Mucosa of rectum (tissue), 2 donors: ENCODE data around the gene COL2A1.

Experiments used
- H3K27ac ChIP-seq, 2 donors: one replicate each; pipeline ENCODE4 v1.7.0; 2013; ENCODE audit warnings: inconsistent platforms in 2 of 2, low read depth in 2 of 2, low read length in 2 of 2
- H3K27me3 ChIP-seq, 2 donors: one replicate each; pipeline ENCODE4 v1.7.0; 2013; ENCODE audit warnings: low read length in 2 of 2; ENCODE audit not compliant: control insufficient read depth in 2 of 2, insufficient read depth in 2 of 2
- H3K36me3 ChIP-seq, 2 donors: one replicate each; pipeline ENCODE4 v1.7.0; 2013; ENCODE audit warnings: low read length in 2 of 2; ENCODE audit not compliant: control insufficient read depth in 2 of 2, insufficient read depth in 2 of 2
- H3K4me1 ChIP-seq, 2 donors: one replicate each; pipeline ENCODE4 v1.7.0; 2013; ENCODE audit warnings: low read length in 2 of 2, mild to moderate bottlenecking in 1 of 2; ENCODE audit not compliant: control insufficient read depth in 2 of 2, insufficient read depth in 2 of 2
- H3K4me3 ChIP-seq, 2 donors: one replicate each; pipeline ENCODE4 v1.7.0; 2013; ENCODE audit warnings: low read length in 2 of 2
- H3K9ac ChIP-seq, 2 donors: one replicate each; pipeline ENCODE4 v1.7.0; 2013; ENCODE audit warnings: low read length in 2 of 2, low read depth in 1 of 2, mild to moderate bottlenecking in 1 of 2
- H3K9me3 ChIP-seq, 2 donors: one replicate each; pipeline ENCODE4 v1.7.0; 2013; ENCODE audit warnings: low read length in 2 of 2; ENCODE audit not compliant: control insufficient read depth in 2 of 2
- donor health status: healthy.
- donor health status: Normal muscosa, but diverticular disease.

Gene COL2A1

DNA sequence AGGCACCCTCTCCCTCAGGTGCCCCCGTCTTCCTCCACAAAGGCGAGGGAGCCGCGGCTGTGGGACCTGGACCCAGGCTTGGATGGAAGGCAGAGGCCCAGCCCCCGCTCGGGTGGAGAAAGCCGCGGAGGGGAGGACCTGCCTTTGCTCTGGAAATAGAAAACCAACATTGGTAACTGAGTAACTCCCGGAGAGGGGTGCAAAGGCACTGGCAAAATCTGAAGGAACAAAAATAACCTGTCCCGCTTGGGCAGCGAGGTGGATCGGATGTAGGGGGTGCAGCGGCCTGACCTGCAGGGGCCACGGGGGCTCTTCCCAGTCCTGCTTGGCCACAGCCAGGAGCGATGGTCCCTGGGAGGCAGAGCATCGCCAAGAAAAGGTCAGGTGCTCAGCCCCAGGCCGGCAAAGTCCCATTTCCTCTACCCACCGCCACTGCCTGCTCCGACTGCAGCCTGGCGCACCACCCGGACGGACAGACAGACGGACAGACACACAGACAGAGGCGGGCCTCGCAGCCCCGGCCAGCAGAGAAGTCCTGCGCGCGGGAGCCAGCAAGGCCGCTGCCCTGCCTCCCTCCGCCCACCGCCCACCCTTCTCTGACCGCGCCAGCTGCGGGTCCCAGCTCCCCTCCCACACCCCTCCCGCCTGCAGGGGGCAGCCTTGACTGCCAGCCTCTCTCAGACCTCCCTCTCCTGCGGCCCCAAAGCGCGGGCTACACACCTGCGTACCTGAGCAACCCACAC is 62.2 kb downstream of the COL2A1 start:
- H3K4me1 ChIP-seq: peaks cover 37 to 45% of the 10 kb centered on the region in 2 donors
- no peak overlapping the region for H3K9ac ChIP-seq
- H3K36me3 ChIP-seq: no peaks in the 10 kb centered on the region
- no peaks in the 10 kb centered on the region for H3K9me3 ChIP-seq
- no peak overlapping the region for H3K4me3 ChIP-seq
- peak overlapping the region in 1 of 2 donors; percentile 94 for H3K27ac ChIP-seq
- no peaks in the 10 kb centered on the region for H3K27me3 ChIP-seq

GRCh38 chr12:47941475-47941780 is 62.8 kb downstream of the COL2A1 start:
- Histone ChIP-seq H3K27me3 (no peaks in the 10 kb centered on the region), H3K4me3 (no peak overlapping the region), H3K36me3 (no peaks in the 10 kb centered on the region), H3K27ac (no peak overlapping the region), H3K9ac (peak overlapping the region in 1 of 2 donors; percentile 14), H3K9me3 (no peaks in the 10 kb centered on the region), H3K4me1 (peaks cover 32 to 44% of the 10 kb centered on the region in 2 donors)

DNA sequence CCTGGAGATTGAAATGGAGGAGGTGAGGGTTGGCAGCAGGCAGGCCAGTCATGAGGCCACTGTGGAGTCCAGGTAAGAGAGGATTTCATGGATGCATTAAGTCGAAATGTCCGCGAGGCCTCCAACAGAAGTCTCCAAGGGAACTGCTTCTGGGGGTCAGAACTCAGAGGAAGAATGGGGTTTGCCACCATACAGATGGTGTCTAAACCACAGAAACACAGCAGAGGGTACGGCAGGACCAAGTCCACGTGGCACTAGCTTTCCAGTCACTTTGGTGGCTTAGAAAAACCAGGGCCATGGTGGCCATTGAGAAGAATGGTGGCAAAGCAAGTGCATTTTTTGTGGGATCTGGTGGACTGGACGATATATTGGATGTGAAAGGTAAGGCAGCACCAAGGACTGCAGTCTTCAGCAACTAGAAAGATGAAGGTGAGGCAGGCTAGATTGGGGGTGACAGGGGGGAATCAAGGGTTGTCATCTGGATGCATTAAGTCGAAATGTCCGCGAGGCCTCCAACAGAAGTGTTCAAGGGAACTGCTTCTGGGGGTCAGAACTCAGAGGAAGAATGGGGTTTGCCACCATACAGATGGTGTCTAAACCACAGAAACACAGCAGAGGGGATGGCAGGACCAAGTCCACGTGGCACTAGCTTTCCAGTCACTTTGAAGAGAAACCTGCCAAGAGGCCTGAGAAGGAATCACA is 63.4 kb downstream of the COL2A1 start:
- Histone ChIP-seq H3K9ac (no peak overlapping the region), H3K36me3 (no peaks in the 10 kb centered on the region), H3K27ac (no peak overlapping the region), H3K9me3 (no peaks in the 10 kb centered on the region), H3K4me3 (no peak overlapping the region), H3K27me3 (no peaks in the 10 kb centered on the region), H3K4me1 (peaks cover 31 to 44% of the 10 kb centered on the region in 2 donors)

DNA sequence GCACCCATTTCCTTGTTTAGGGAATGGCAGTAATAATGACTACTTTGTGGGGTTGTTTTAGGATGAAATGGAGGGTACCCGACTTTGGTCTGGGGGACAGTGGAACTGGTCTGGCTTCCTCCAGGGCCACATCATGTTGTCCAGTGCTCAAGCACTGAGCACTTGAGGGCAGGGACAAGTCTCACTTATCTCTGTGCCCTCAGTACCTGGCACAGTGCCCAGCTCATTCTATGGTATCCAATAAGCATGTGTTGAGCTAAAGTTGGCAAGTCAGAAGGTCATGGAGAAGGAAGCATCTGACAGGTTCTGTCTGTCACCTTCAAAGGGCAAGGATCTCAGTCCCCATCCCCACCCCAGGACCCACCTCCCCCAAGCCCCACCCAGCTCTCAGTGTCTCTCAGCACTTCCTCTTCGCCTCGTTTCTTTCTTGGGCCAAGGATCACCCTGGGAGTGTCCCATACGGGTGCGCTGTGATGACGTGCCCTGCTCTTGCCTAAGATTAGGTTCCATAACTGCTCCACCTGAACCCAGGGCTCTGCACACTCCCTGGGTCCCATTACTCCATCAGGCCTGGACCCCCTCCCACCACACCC is 65.2 kb downstream of the COL2A1 start:
- no peaks in the 10 kb centered on the region for H3K36me3 ChIP-seq
- H3K9ac ChIP-seq: peak overlapping the region in 1 of 2 donors; percentile 15
- peaks cover 24 to 34% of the 10 kb centered on the region in 2 donors for H3K4me1 ChIP-seq
- H3K4me3 ChIP-seq: no peak overlapping the region
- H3K27ac ChIP-seq: peak overlapping the region; percentile 76 to 80
- no peaks in the 10 kb centered on the region for H3K27me3 ChIP-seq
- H3K9me3 ChIP-seq: no peaks in the 10 kb centered on the region

DNA sequence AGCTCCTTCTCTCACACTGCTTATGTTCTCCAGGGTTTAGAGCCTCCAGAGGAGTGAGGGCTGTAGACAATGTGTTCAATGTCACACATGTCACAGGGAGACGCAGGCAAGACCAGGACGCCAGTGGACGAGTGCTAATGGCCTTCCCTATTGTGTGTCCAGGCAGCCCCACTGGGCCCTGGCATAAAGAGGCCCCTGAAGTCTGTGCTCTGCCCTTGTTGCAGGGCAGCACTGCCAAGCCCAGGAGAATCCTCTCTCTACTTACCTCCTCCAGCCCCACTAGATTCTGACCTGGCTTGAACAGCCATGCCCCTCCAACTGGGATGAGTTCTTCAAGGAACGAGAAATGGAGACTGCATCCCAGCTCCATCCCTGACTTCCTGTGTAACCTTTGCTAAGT is 65.7 kb downstream of the COL2A1 start:
- H3K9me3 ChIP-seq: no peaks in the 10 kb centered on the region
- no peaks in the 10 kb centered on the region for H3K27me3 ChIP-seq
- no peak overlapping the region for H3K4me3 ChIP-seq
- peak overlapping the region in 1 of 2 donors; percentile 15 for H3K9ac ChIP-seq
- H3K4me1 ChIP-seq: peaks cover 20 to 29% of the 10 kb centered on the region in 2 donors
- H3K27ac ChIP-seq: peak overlapping the region; percentile 76 to 80
- H3K36me3 ChIP-seq: no peaks in the 10 kb centered on the region

- H3K4me3 ChIP-seq: no peak overlapping the region
- no peaks in the 10 kb centered on the region for H3K36me3 ChIP-seq
These were observed 66.2 kb downstream of the COL2A1 start for GRCh38 chr12:47938093-47938492.

GRCh38 chr12:47935184-47935583 is 69.1 kb downstream of the COL2A1 start:
- Histone ChIP-seq H3K36me3 (no peaks in the 10 kb centered on the region), H3K4me3 (no peak overlapping the region), H3K27me3 (no peaks in the 10 kb centered on the region), H3K9ac (no peak overlapping the region), H3K4me1 (peaks cover 9 to 19% of the 10 kb centered on the region in 2 donors), H3K9me3 (no peaks in the 10 kb centered on the region), H3K27ac (no peak overlapping the region)

More at GRCh38 chr12:47938093-47938492, 66.2 kb downstream of the COL2A1 start:
- H3K27ac ChIP-seq: peak overlapping the region; percentile 76 to 80
- H3K9ac ChIP-seq: no peak overlapping the region
- no peaks in the 10 kb centered on the region for H3K9me3 ChIP-seq
- no peaks in the 10 kb centered on the region for H3K27me3 ChIP-seq
- H3K4me1 ChIP-seq: peaks cover 16 to 25% of the 10 kb centered on the region in 2 donors

- no peak overlapping the region for H3K9ac ChIP-seq
- no peaks in the 10 kb centered on the region for H3K36me3 ChIP-seq
- H3K9me3 ChIP-seq: no peaks in the 10 kb centered on the region
- H3K27ac ChIP-seq: no peak overlapping the region
- no peak overlapping the region for H3K4me3 ChIP-seq
- no peaks in the 10 kb centered on the region for H3K27me3 ChIP-seq
- H3K4me1 ChIP-seq: no peaks in the 10 kb centered on the region
These were observed 73.1 kb downstream of the COL2A1 start for GRCh38 chr12:47931187-47931586.

DNA sequence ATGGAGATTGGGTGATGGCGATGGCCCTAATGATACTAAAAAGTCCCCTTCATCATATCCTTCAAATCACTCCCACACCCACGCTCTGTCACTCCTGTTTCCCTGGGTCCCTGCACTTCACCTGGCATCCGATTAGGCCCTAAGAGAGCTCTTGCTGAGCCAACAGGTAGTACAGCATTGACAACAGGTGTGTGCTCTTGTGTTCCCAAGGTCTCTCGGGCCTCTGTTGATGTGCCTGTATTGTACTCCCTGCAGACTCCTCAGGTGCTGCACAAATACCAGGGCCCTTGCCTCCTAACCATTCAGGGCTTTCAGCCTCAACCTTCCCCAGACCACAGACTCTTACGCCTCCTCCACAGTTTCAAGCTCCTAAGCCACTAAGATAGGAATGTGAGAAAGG is 73.6 kb downstream of the COL2A1 start:
- H3K9ac ChIP-seq: no peak overlapping the region
- no peaks in the 10 kb centered on the region for H3K36me3 ChIP-seq
- H3K27ac ChIP-seq: no peak overlapping the region
- no peaks in the 10 kb centered on the region for H3K4me1 ChIP-seq
- H3K4me3 ChIP-seq: no peak overlapping the region
- H3K9me3 ChIP-seq: no peaks in the 10 kb centered on the region
- no peaks in the 10 kb centered on the region for H3K27me3 ChIP-seq

DNA sequence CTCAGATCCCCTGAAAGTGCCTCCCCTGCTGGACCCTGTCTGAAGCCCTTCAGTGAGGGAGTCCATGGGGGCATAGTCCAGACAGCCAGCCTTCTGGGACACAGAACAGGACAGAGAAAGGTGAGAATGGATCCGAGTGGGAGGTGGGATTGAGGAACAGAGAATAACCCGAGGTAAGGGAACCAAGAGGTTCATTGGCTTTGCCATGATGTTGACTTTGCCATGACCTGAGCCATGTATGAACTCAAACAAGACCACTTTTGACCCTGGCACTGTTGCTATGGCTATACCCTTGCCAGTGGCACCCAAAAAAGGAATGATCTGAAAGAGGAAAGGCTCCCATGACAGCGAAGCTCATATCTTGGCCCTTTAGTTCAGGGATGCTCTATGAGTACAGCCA is 76.9 kb downstream of the COL2A1 start:
- no peaks in the 10 kb centered on the region for H3K9me3 ChIP-seq
- H3K27ac ChIP-seq: no peak overlapping the region
- no peak overlapping the region for H3K9ac ChIP-seq
- no peaks in the 10 kb centered on the region for H3K36me3 ChIP-seq
- no peak overlapping the region for H3K4me3 ChIP-seq
- H3K27me3 ChIP-seq: no peaks in the 10 kb centered on the region
- H3K4me1 ChIP-seq: no peaks in the 10 kb centered on the region
